ENCODE measurements around the gene RBM10. TPM values are rescaled to one million over a fixed set of nuclear protein-coding genes. Genes with fewer than 3 reads are reported as not detected.

RBM10 gene
- total RNA-seq, 1 experiment from 2014 or later, result 55.8 TPM

- DNase-seq, result no peak
- Mint-ChIP-seq H3K27ac (no peak overlapping the region), H3K4me3 (no peak overlapping the region), H3K27me3 (ENCODE audit: low read depth) (no peaks in the 10 kb centered on the region; the same call in 1 of the 2 replicates), H3K36me3 (ENCODE audit: insufficient read depth in 1 of 3, low read depth in 3 of 3) (peaks cover 41 to 78% (median 75%) of the 10 kb centered on the region in 3 experiments), H3K9me3 (peaks cover 64 to 82% of the 10 kb centered on the region in 2 experiments), H3K4me1 (no peaks in the 10 kb centered on the region)
- no peak overlapping the region for H2BK20ac ChIP-seq (ENCODE audit: low read depth, low read length, poor library complexity, severe bottlenecking)
- H3K79me1 ChIP-seq (ENCODE audit: insufficient read depth, low read depth, low read length, poor library complexity, severe bottlenecking), result no peaks in the 10 kb centered on the region
- H3K9ac ChIP-seq (ENCODE audit: extremely low read depth, insufficient read length, low read length), result no peak overlapping the region
- H2BK5ac ChIP-seq (ENCODE audit: insufficient read length, low read length), result no peak overlapping the region
- no peak overlapping the region for H4K91ac ChIP-seq (ENCODE audit: insufficient read length, low read depth, low read length)
- H3K23ac ChIP-seq (ENCODE audit: insufficient read length, low read depth, low read length), result no peak overlapping the region
- no peak overlapping the region for H3K27ac ChIP-seq (ENCODE audit: insufficient read length, low read depth, low read length)
- no peak overlapping the region for H3K4me2 ChIP-seq (ENCODE audit: insufficient read depth, insufficient read length, low read length)
- H4K20me1 ChIP-seq (ENCODE audit: control insufficient read depth, insufficient read depth, insufficient read length), result no peaks in the 10 kb centered on the region
- no peak overlapping the region for H2BK120ac ChIP-seq (ENCODE audit: low read depth, low read length, poor library complexity, severe bottlenecking)
- H4K5ac ChIP-seq (ENCODE audit: insufficient read length, low read depth, low read length), result no peak overlapping the region
- no peak overlapping the region for H3K18ac ChIP-seq (ENCODE audit: insufficient read length, low read depth, low read length)
- no peak overlapping the region for H2AK5ac ChIP-seq (ENCODE audit: insufficient read length, low read length)
- H3K4ac ChIP-seq (ENCODE audit: low read depth, low read length), result no peak overlapping the region
- no peaks in the 10 kb centered on the region for H3K23me2 ChIP-seq (ENCODE audit: insufficient read length, low read depth, low read length, poor library complexity, severe bottlenecking)
- no peaks in the 10 kb centered on the region for H3K4me1 ChIP-seq (ENCODE audit: insufficient read depth, low read length)
- no peak overlapping the region for H4K8ac ChIP-seq (replicated peaks; ENCODE audit: insufficient read length, low read depth, low read length)
- WGBS (ENCODE audit: extremely low coverage, insufficient read length, low lambda C conversion rate), result no CpG with 5 or more reads among the region's 12 CpGs
- H3K14ac ChIP-seq (ENCODE audit: insufficient read depth, low read length), result no peak overlapping the region
- TF ChIP-seq, protein P1, sequence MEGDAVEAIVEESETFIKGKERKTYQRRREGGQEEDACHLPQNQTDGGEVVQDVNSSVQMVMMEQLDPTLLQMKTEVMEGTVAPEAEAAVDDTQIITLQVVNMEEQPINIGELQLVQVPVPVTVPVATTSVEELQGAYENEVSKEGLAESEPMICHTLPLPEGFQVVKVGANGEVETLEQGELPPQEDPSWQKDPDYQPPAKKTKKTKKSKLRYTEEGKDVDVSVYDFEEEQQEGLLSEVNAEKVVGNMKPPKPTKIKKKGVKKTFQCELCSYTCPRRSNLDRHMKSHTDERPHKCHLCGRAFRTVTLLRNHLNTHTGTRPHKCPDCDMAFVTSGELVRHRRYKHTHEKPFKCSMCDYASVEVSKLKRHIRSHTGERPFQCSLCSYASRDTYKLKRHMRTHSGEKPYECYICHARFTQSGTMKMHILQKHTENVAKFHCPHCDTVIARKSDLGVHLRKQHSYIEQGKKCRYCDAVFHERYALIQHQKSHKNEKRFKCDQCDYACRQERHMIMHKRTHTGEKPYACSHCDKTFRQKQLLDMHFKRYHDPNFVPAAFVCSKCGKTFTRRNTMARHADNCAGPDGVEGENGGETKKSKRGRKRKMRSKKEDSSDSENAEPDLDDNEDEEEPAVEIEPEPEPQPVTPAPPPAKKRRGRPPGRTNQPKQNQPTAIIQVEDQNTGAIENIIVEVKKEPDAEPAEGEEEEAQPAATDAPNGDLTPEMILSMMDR (conservative IDR thresholded peaks at IDR 0.05), result no peak
- H3T11ph ChIP-seq (ENCODE audit: low read length), result no peak overlapping the region
- no peak overlapping the region for H3K56ac ChIP-seq (ENCODE audit: insufficient read length, low read depth, low read length)
- H3K9me3 ChIP-seq (ENCODE audit: control insufficient read depth, low read depth, low read length), result no peaks in the 10 kb centered on the region
- no peak overlapping the region for H2BK12ac ChIP-seq (ENCODE audit: insufficient read length, low read depth, low read length)
- H2AFZ ChIP-seq (ENCODE audit: low read length), result no peak overlapping the region
- no peaks in the 10 kb centered on the region for H3K79me2 ChIP-seq (ENCODE audit: insufficient read depth, low read length)
- H2BK15ac ChIP-seq (ENCODE audit: low read depth, low read length), result no peak overlapping the region
- no peaks in the 10 kb centered on the region; the same call in 1 of the 2 replicates for H3K27me3 ChIP-seq (ENCODE audit: insufficient read depth, low read length)
Observed at GRCh38 chrX:47174376-47174775, 29.4 kb downstream of the RBM10 start.
